AG10803 (cell line): ENCODE data around the gene MGAT5B.

Experiments
- DNase-seq: peaks from one replicate; pipeline ENCODE4 v3.0.0; 2010; ENCODE audit warnings: low read depth
- H3K4me3 ChIP-seq: 2 replicates; pipeline ENCODE4 v1.5.1; 2011; ENCODE audit warnings: mild to moderate bottlenecking, low read length, control low read depth
- CTCF ChIP-seq: conservative IDR thresholded peaks from 2 replicates; pipeline ENCODE4 v1.5.1; 2011; ENCODE audit warnings: mild to moderate bottlenecking, low read length, control low read depth, inconsistent platforms

Gene MGAT5B

DNA sequence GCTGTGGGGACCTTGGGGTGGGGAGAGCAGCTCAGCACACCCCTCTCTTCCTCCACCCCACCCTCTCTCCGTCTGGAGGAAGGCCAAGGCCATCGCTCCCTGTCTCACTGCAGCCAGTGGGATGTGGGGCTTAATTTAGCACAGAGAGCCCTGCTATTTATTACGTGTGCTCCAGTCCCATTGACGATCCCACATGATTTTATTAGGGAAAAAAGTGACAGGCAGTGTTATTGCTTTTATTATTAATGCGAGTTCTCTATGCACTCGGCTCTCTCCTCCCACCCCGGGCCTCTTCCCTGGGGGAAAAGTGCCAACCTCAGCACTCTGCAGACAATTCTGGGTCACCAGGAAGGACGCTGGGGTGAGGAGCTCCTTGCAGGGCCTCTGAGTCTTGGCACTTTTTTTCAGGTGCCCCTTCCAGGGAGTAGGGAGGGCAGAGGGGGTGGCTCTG lies 57.3 kb downstream of the MGAT5B start:
- no peak for TF ChIP-seq CTCF

DNA sequence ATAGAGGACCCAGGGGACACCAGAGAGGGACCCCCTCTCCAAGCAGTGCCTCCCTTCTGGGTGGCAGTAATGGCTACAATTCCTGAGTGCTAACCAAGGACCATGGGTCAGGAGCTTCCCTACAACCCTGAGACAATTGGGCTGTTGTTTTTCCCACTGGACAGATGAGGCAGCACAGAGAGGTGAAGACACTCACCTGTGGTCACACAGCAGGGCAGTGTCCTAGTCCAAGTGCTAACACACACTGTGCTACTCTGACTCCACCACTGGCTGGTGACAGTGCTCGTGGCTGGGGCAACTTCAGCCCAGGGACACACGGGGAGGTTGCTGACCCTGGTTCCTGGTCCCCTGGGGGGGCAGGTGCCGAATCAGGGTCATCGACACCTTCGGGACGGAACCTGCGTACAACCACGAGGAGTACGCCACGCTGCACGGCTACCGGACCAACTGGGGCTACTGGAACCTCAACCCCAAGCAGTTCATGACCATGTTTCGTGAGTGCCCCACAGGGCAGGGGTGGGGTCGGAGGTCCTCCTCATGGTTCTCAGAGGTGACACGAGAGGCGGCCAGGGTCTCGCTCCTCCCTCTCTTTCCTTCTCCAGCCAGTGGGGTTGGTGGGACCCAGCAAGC lies 58.1 kb downstream of the MGAT5B start:
- no peak for TF ChIP-seq CTCF
- H3K4me3 ChIP-seq = no peak overlapping the region
- no peak for DNase-seq

More for the DNA sequence above, 57.3 kb downstream of the MGAT5B start:
- DNase-seq = no peak
- no peak overlapping the region for H3K4me3 ChIP-seq

GRCh38 chr17:76927577-76927976 lies 59.4 kb downstream of the MGAT5B start:
- TF ChIP-seq CTCF = no peak
- no peak for DNase-seq
- H3K4me3 ChIP-seq = no peak overlapping the region

- DNase-seq = no peak
- no peak for TF ChIP-seq CTCF
- H3K4me3 ChIP-seq = no peak overlapping the region
Observed at GRCh38 chr17:76927982-76928381, 59.8 kb downstream of the MGAT5B start.

DNA sequence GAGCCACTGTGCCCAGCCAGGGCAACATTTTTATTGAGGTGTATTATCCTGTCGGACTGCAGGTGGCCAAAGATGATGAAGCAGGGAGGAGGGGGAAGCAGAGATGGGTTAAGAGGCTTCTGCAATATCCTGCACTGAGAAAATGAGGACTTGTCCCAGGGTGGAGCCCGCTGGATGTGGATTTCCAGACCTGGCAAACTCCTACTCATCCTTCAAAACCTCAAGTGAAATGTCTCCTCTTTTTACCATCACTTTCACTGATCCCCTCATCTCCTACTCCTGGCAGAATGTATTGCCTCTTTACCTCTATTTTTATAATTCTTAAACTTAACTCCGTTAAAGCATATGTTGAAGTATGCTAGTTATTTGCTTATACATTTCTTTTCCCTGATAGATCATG lies 60.9 kb downstream of the MGAT5B start:
- H3K4me3 ChIP-seq = no peak overlapping the region
- no peak for DNase-seq
- no peak for TF ChIP-seq CTCF

DNA sequence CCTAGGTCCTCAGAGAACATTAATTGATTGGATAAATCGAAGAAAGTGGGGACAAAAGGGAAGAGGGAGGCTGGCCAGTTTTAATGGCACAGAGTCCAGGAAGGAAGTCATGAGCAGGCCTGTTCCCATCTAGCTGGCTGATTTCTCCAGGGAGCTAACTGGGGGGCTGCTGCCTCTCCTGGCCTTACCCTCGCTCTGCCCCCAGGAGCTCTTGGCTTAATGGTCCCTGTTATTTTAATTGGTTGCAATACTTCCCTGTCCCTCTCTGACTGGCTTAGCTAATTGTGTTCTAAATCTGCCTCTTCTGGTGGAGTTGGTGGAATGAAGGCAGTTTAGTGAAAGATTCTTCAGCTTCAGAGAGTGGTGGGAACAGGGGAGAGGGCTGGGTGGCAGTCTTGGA lies 61.4 kb downstream of the MGAT5B start:
- no peak for TF ChIP-seq CTCF
- no peak for DNase-seq
- H3K4me3 ChIP-seq = no peak overlapping the region

GRCh38 chr17:76930107-76930506 lies 61.9 kb downstream of the MGAT5B start:
- no peak overlapping the region for H3K4me3 ChIP-seq
- TF ChIP-seq CTCF = no peak
- DNase-seq = no peak
